HG03439 (cell line): Measurements from ENCODE around the gene CPSF4L.

Source experiments
- ATAC-seq: cut with Tn5 transposase; IDR thresholded peaks from one replicate; pipeline ENCODE4 v1.9.1; 2021; ENCODE audit warnings: mild to moderate bottlenecking, moderate library complexity; ENCODE audit not compliant: unreplicated experiment

Gene CPSF4L

GRCh38 chr17:73290399-73291259 is 28.9 kb upstream of the CPSF4L start:
- peak; percentile 23 for ATAC-seq

- ATAC-seq = no peak
Observed at GRCh38 chr17:73289549-73290254, 28.0 kb upstream of the CPSF4L start.

DNA sequence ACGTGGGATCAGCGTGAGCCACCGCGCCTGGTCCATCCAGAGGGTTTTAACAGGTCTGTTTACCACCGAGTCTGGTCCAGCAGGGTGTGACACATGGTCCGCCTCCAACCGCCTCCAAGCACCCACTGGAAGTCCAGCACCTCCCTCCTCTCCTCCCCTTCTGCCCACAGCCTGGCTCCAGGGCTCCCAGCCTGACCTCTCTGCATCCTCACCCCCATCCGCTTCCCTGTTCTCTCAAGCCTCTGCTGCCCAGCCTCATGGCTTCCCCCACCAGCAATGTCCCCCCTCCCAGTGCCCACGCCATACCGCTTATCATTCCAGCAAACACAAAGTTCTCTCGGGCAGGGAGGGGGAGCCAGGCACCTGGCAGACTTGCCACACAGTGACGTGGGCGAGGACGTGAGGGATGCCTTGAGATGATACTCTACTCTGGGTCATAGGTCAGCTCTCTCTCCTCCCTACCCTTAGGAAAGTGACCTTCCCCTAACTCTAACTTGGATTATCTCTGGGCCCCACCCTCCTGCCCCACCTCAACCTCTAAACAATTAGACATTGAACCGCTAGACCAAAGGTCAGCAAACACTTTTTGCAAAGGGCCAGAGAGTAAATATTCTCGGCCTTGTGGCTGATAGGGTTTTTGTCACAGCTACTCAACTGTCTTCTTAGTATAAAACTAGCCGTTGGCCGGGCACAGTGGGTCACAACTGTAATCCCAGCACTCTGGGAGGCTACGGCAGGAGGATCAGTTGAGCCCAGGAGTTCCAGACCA is 27.0 kb upstream of the CPSF4L start:
- ATAC-seq = no peak

DNA sequence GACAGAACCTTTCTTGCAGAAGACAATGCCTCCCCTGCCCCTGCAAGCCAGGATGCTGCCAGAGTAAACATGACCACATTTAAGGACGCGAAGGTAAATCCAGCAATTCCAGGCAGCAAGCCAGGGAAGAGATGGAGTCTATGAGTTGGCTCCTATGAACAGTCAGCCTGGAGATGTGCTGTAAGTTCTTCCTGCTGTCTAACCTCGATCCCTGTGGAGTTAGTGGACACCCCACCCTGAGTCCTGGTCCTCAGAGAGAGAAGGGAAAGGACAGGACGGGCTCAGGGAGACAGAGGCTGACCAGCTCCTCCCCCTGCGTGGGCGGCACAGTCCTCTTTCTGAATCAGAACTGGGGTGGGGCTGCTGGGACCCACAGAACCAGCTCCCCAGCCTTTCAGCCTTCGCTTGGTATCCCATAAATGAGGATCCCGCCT is 25.2 kb upstream of the CPSF4L start:
- no peak for ATAC-seq

DNA sequence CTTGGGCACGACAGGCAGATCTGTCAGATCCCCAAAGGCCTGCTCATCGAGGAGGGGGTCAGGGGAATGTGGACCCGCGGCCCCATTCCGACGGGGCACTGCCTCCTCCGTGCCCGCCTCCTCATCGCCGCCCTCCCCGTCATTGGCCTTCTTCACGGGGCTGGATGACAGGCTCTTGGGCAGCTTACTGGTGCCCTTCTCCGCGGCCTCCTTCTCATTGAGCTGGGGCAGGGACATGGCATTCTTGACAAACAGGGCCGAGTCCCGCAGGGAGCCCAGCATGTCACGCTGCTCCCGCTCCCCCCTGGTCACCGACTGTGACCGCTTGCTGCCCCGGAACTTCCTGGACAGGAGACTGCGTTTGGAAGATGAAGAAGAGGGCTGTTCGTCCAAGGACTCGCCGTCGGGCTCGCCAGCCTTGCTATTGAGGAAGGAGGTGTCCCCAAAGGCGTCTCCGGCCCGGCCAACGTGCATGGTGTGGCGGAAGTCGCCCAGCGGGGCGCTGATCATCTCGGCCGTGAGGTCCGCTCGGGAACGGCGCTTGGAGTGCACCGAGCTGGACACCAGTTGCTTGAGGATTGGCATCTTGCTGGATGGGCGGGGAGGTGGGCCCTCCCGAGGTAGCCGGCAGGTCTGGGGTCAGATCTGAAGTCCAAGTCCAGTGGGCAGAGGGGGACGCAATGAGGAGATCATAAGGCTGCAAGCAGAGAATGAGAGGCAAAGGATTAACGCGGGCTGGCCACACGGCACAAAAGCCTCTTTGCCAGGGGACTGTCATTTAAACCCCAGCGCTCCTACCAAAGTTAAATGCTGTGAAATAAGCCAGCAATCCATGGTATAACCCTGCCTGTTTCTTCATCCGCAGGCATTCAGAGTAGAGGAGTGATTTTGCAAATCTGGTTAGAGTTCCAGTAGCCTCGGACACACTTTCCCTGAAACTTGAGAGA is 24.5 kb upstream of the CPSF4L start:
- ATAC-seq = no peak

DNA sequence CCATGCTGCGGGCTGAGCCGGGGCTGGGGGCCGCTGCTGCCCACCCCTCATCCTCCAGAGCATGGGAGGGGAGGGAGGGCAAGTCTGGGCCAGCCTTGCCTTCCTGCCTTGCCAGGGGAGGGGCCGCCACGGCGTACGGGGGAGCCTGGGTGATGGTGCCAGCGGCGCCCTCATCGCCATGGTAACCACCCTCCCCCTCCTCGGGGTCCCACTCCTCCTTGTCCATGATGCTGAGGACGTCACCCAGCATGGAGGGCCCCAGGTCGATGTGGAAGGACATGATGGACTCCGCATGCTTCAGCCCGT is 23.9 kb upstream of the CPSF4L start:
- no peak for ATAC-seq

- ATAC-seq = no peak
Observed at GRCh38 chr17:73284906-73285602, 23.4 kb upstream of the CPSF4L start.

GRCh38 chr17:73284354-73284753 is 22.7 kb upstream of the CPSF4L start:
- no peak for ATAC-seq

GRCh38 chr17:73283841-73284282 is 22.2 kb upstream of the CPSF4L start:
- ATAC-seq = no peak

- no peak for ATAC-seq
Observed at GRCh38 chr17:73283250-73283649, 21.6 kb upstream of the CPSF4L start.

GRCh38 chr17:73282629-73283028 is 20.9 kb upstream of the CPSF4L start:
- ATAC-seq = no peak

DNA sequence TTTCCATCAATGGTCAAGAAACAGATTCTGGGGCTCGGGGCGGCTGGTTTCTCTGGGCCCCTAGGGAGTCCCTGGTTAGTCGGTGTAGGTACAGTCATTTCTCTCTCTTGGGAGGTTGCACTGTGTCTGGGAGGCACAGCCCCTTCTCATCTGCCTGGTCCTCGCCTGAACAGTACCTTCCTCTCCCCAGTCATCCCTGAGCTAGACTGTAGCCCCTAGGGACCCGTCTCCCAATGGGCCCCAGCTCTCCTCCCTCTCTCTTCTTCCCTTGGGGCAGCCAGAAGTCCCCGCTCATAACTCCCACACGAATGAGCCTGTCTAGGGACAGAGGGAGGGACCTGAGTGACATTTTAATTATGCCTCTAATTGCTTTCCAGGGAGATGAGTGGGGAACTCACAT is 20.2 kb upstream of the CPSF4L start:
- peak; percentile 85 for ATAC-seq

DNA sequence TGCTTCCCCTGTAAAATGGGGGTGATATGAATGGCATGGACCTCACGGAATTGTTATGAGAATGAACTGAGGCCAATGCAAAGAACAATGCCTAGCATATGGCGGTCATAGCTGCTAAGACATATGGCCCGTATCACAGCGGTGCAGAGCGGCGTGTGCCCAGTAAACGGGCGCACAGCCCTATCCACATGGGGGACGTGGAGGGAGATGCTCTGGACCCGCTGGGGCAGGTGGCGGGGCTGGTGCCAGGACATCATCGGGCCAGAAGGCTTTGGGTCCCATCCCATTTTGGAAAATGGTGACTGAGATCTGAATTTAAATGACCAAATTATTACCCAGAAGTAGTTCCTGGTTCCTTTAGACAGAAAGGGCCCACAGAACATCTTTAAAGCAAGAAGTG is 18.5 kb upstream of the CPSF4L start:
- ATAC-seq = no peak

- ATAC-seq = no peak
Observed at GRCh38 chr17:73279704-73280103, 18.0 kb upstream of the CPSF4L start.

- no peak for ATAC-seq
Observed at GRCh38 chr17:73278465-73279453, 17.1 kb upstream of the CPSF4L start.

DNA sequence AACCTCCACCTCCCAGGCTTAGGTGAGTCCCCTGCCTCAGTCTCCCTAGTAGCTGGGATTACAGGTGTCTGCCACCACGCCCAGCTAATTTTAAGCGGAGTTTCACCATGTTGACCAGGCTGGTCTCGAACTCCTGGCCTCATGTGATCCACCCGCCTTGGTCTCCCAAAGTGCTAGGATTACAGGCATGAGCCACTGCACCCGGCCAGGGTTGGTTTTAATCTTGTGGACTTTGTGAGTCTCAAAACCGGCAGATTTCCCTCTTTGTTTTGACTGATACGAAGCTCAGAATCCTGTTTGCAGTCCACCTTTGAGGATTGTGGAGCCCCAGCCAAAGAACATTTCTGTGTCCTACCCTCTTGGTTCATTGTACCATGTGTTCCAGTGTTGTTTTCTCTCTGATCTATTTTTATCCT is 16.4 kb upstream of the CPSF4L start:
- ATAC-seq = no peak

DNA sequence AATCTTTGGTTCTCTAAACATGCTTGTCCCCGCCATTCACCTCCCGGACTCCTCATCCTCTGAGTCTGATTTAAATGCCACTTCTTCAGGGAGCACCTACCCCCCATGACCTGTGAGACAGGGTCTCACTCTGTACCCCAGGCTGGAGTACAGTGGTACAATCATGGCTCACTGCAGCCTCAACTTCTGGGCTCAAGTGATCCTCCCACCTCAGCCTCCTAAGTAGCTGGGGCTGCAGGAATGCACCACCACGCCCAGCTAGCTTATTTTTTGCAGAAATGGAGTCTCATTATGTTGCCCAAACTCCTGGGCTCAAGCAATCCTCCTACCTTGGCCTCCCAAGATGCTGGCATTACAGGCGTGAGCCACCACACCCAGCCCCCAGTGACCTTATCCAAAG is 12.8 kb upstream of the CPSF4L start:
- ATAC-seq = no peak

DNA sequence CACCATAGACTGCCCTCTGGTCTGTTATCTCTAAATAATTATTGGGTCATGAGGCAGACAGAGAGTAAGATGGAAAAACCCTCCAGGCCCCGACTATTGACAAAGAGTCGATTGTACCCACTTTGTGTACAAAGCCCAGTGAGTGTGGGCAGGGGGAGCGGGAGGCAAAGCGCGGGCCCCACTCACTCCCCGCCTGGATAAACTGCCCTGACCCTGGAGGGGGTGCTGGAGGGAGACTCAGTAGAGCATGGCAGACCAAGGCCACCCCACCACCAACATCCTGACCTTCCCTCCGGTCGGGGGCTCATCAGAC is 11.2 kb upstream of the CPSF4L start:
- ATAC-seq = no peak

- peak; percentile 91 for ATAC-seq
Observed at GRCh38 chr17:73271072-73271471, 9.4 kb upstream of the CPSF4L start.
